Fibroblast of upper back skin (primary cell): ENCODE data around the gene APP.

Source experiments
- DNase-seq: peaks from one replicate; pipeline ENCODE4 v3.0.0-alpha.2; 2013

Gene APP

GRCh38 chr21:26125433-26126167, 45.0 kb downstream of the APP start:
- peak; percentile 14 for DNase-seq

GRCh38 chr21:26124896-26125295, 45.7 kb downstream of the APP start:
- no peak for DNase-seq

GRCh38 chr21:26124421-26124833, 46.1 kb downstream of the APP start:
- peak; percentile 22 for DNase-seq

- no peak for DNase-seq
Measured at GRCh38 chr21:26123012-26123411, 47.6 kb downstream of the APP start.

- DNase-seq, result peak; percentile 71
Measured at GRCh38 chr21:26120828-26121227, 49.7 kb downstream of the APP start.

GRCh38 chr21:26119906-26120305, 50.7 kb downstream of the APP start:
- no peak for DNase-seq

- no peak for DNase-seq
Measured at GRCh38 chr21:26118938-26119540, 51.5 kb downstream of the APP start.

GRCh38 chr21:26117972-26118367, 52.6 kb downstream of the APP start:
- DNase-seq, result no peak

- no peak for DNase-seq
Measured at GRCh38 chr21:26117324-26117971, 53.1 kb downstream of the APP start.

GRCh38 chr21:26116456-26117011, 54.0 kb downstream of the APP start:
- DNase-seq, result peak; percentile 81

- peak; percentile 35 for DNase-seq
Measured at GRCh38 chr21:26115899-26116298, 54.7 kb downstream of the APP start.

- DNase-seq, result no peak
Measured at GRCh38 chr21:26115305-26115704, 55.3 kb downstream of the APP start.

- no peak for DNase-seq
Measured at GRCh38 chr21:26112975-26113374, 57.6 kb downstream of the APP start.

GRCh38 chr21:26112127-26112742, 58.3 kb downstream of the APP start:
- no peak for DNase-seq

GRCh38 chr21:26110715-26111114, 59.9 kb downstream of the APP start:
- no peak for DNase-seq

- no peak for DNase-seq
Measured at GRCh38 chr21:26107429-26107828, 63.1 kb downstream of the APP start.

GRCh38 chr21:26106562-26106961, 64.0 kb downstream of the APP start:
- no peak for DNase-seq

GRCh38 chr21:26105819-26106218, 64.8 kb downstream of the APP start:
- DNase-seq, result no peak

GRCh38 chr21:26100573-26100972, 70.0 kb downstream of the APP start:
- DNase-seq, result no peak

- DNase-seq, result peak; percentile 85
Measured at GRCh38 chr21:26099610-26100219, 70.9 kb downstream of the APP start.

- DNase-seq, result peak; percentile 70
Measured at GRCh38 chr21:26098772-26099397, 71.7 kb downstream of the APP start.

GRCh38 chr21:26097475-26097874, 73.1 kb downstream of the APP start:
- no peak for DNase-seq
